NCI-H1105 treated with DMSO at 0.1 percent for 48 hours (cell line): ENCODE results near the gene ZNF366.

ENCODE experiments used
- DNase-seq: peaks from one replicate; lab custom pipeline; 2025; lab: John Stamatoyannopoulos, UW

Gene ZNF366

DNA sequence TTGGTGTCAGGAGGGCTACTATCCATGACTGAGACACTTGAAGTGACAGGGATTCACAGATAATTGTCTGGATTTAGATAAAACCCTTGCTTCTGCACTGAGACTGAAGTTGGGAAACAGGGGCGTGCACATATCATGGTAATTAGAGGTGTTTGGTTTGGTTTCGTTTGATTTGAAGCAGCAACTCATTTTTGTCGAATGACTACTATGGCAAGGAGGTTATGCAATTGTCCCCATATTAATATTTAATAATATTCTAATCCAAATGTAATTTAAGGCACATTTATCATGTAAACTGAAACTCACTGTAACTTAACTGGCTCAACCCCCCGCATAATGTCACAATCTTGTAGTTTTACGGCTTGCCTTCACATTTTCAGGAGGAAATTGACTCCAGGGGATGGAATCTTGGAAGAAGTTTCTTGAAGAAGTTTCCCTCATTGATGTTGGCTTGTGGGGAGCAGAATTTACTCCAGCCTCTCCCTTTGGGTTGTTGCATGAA lies 12.5 kb downstream of the ZNF366 start:
- no peak for DNase-seq

DNA sequence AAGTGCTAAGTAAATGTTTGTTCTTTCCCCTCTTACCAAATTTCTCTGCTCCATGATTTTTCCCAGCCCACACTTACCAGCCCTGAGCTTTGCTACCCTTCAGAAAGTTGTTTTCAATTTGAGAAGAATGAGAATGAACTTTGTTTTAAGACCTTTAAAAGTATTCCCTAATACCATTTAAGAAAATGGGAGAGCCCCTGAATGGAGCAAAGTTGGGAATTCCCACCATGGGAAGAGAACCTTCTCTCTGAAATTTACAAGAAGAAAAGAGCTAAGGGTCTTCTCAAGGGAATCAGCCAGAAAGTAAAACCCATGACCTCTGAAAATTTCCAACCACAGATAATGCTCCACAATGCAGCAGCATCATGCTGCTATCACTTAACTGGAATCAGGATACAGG lies 17.7 kb downstream of the ZNF366 start:
- DNase-seq: no peak

DNA sequence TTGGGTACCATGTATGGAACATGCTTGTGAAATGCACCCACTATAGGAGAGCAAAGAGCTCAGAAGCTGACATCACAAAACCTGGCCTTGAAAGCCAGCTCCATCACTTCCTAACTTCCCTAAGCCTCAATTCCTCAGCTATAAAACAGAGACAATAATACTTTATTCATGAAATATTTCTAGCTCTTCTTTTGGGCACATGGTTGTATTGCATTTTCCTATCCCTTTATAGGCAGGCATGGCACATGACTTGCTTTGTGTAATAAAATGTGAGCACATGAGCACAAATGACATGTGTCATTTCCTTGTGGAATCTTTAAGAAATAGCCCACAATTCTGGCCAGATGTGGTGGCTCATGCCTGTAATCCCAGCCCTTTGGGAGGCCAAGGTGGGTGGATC lies 18.5 kb downstream of the ZNF366 start:
- no peak for DNase-seq

DNA sequence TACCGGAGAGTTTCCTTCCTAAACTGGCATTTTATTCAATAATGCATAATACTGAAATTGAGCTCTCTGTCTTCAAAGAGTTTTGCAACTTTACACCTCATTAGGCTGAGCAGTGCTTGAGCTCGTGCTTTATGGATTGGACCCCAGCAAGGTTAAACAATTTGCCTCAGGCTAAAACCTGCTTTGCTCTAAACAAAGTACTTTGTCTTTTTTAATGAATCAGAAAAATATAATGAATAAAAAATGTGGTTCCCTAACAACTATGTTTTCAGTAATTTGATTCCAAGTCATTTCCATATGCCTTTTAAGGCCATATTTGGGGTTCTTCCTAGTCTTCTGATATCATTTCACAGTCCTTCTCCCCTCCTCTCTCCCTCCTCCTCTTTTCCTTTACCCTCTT lies 20.0 kb downstream of the ZNF366 start:
- no peak for DNase-seq

DNA sequence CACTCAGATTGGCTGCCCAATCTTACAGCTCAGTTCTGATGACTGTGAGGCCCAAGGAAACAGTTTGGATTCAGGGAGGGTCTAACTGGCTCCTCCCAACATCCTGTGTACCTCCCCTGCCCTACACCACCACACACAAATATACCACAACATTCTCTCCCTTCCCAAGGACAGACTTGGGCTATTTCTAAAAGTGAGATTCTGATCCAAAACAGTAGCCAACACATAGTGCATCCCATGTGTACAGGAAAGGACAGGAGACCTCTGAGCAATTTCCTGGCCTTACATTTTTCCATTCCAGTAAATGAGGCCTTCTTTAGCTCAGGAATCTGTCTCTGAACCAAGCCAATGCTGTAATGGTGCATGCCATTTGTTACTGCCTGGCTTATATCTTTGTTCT lies 20.8 kb downstream of the ZNF366 start:
- DNase-seq: no peak

DNA sequence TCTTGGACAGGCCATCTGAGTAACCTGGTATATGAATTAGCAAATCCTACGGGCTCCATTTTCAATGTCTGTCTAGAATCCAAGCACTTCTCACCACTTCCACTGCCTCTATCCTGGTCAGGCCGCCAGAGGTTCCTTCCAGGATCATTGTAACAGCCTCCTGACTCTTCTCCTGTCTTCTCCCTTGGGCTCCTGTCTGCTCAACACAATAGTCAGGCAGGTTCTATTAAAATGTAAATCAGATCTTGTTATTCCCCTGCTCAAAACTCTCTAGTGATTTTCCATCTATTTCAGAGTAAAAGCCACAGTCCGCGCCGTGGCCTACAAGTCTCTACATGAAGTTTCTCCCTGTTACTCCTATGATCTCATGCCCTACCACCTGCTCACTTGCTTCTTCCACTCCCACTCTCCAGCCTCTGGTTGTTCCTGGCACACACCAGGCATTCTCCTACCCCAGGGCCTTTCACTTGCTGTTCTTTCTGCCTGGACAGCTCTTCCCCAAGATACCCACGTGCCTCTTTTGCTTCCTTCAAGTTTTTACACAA lies 21.7 kb downstream of the ZNF366 start:
- no peak for DNase-seq

DNA sequence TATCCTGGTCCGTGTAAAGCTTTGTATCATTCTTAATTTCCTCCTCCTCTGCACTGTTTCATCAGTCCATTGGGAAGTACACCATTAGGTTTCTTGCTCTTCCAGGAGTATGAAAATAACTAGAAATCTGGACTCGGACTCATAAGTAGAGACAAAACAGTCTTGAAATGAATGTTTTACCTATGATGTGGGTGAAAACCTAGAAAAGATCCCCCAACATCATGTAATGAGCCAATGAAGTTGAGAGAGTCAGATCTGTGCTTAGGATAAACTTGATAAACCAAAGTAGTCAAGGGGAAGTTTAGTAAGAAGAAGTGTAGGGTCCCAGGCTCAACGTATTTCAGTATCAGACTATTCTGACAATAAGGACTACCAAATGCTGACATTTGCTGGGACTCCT lies 25.2 kb downstream of the ZNF366 start:
- DNase-seq: no peak

DNA sequence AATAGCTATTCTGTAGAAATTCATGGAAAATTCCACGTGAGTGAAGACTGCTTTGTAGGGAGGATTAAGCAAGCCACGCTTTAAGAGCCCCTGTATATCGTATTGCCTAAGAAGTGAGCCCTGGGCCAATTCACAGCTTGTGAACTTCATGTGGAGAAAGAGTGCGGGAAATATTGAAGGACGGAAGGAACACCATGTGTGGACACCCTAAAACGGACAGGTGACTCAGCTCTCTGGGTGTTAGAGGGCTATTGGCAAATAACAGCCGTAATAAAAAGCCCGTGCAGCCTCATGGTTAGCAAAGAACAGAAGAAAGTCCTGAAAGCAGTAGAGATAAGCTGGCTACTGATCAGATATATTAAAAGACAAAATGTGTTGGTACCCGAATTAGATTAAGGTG lies 26.4 kb downstream of the ZNF366 start:
- DNase-seq: no peak

DNA sequence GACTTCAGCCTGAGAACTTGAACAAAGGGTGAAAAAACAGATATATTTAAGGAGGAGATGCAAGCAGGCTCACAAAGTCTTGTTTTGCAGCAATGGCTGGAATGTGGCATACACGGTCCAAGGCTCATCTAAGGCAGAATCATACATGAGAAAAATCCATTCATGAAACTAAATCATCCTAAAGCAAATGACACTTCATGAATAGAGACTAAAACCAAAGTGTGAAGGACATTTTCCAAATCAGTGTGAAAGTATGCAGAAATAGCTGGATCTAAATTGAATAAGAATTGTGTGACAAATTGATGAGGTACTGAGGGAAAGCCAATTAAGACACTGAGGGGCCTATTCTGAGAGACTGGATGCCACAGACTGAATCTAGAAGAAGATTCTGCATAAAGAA lies 27.3 kb downstream of the ZNF366 start:
- DNase-seq: no peak

DNA sequence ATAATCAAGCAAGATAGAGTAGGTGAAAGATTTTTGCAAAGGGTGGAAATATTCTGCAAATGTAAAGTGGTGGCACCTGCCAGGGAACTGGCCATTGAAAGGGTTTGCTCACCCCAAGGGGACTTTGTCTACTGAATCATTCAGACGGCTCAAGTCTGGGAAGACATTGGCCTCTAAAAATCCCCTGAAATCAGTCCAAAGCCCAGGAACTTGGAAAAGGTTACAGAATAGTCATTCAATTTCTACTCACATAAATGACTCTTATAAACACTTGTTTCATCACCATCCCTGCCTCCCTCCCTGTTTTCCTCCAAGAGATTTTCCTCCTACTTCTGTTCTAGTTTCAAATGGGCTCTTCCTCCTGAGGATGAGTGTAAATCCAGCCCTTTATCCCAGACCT lies 28.5 kb downstream of the ZNF366 start:
- DNase-seq: no peak

DNA sequence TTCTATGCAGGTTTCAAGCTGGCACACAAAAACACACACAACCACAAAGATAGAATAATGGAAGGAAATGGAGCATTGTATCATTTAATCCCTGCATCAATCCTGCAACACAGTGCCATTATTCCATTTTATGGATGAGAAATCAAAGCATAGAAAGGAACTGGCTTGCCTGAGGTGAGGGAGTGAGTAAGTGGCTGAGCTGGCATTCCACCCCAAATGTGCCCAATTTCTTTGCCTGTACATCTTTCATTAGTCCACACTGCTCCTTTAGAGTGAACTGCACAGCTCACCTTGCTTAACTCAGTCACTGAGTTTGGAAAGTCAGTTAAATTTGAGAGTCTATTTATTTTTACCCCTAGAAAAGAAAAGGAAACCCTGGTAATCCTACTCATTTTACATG lies 28.9 kb downstream of the ZNF366 start:
- no peak for DNase-seq

DNA sequence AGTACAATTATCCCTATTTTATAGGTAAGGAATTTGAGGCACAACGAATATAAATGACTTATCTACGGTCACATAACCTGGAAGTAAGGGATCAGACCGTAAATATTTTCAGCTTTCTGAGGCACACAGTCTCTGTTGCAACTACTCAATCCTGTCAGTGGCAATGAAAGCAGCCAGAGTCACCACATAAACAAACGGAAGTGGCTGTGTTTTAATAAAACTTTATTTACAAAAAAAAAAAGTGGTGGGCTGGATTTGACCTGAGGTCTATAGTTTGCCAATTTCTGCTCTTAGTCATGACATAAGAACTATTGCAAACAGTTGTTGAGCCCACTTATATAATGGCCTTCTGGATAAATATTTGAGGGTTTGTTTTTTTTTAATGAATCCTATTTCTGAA lies 29.6 kb downstream of the ZNF366 start:
- DNase-seq: no peak

DNA sequence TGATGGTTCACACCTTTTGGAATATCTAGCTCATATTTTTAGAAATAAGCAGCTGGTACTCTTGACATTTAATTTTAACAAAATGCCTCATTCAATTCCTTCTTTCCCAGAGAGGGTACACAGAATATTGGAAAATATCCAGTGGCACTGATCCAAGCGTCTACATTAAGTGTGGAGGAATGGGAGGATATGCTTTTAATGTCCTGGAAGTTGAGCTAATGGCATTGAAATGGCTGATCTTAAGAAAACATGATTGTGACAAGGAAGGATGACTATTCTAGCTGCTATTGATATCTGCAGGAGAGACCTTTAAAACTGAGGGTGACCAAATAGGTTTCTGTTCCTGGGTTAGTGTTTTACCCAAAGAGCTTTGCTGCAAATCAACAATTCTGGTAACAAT lies 30.0 kb downstream of the ZNF366 start:
- no peak for DNase-seq

DNA sequence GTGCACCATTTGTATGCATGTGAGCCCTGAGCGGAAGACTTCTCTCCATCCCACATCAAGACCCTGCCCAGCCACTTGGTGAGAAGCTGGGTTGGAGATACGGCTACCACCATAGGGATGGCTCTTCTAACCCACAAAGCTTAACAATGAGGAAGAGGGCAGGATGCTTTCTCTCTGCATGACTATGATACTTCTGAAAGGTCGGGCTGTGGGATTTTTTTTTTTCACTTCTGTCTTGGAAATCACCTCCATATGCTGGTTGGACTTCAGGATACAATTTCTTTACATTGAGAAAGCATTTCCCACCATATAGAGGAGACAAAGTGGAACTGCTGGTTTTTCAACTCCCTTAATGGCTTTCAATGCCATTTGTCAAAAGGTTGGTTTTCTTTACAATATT lies 30.5 kb downstream of the ZNF366 start:
- no peak for DNase-seq

DNA sequence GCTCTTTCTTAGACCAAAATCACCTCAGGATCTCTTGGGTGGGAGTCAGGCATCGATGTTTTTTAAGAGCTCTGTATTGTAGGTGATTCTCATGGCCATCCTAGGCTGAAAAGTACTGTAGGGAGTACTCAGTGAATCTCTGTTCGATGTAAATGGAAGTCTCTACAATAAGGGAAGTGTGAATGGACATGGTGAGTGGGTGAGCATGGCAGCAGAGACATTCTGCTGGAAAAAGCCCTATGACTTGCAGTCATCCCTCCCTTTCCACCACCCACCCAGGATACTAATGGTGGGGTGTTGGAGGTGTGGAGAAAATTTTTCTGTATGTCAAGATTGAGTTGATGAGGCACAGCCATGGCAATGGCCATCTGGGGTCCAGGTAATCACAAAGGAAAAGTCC lies 30.9 kb downstream of the ZNF366 start:
- no peak for DNase-seq

DNA sequence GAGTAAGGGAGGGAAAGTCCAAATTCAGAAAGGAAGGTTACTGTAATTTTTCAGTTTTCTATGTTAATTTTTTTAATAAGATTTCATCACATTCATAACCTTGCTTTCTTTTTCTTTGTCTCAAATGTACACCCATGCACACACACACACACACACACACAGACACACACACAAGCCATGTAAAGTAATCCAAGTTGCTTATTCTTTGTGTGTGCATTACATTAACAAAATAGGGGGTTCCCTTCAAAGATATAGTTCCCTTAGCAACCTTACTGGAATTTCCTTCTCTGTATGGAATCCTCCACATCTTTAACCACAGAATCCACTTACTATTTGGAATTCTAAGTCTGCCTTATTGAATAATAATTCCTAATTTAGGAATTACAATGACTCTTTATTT lies 32.7 kb downstream of the ZNF366 start:
- DNase-seq: no peak

DNA sequence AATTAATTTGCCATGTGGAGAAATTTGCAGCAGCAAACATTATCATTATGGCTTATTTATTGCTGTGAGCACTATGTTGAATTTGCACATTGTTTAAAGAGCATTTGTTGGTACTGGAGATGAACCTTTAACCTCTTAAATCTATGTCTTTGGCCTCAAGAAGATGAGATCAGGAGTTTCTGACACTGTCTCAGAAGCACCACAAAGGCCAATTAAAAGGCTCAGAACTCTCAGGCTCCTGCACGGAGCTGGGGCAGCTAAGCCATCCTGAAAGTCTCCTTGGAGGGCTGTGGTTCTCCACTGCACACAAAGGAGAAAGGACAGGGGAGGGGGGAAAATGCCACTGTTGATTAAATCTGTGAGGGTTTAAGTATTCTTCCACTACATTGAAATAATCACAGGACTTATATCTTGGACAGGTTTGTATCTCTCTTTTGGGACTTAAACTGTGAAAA lies 33.1 kb downstream of the ZNF366 start:
- no peak for DNase-seq

DNA sequence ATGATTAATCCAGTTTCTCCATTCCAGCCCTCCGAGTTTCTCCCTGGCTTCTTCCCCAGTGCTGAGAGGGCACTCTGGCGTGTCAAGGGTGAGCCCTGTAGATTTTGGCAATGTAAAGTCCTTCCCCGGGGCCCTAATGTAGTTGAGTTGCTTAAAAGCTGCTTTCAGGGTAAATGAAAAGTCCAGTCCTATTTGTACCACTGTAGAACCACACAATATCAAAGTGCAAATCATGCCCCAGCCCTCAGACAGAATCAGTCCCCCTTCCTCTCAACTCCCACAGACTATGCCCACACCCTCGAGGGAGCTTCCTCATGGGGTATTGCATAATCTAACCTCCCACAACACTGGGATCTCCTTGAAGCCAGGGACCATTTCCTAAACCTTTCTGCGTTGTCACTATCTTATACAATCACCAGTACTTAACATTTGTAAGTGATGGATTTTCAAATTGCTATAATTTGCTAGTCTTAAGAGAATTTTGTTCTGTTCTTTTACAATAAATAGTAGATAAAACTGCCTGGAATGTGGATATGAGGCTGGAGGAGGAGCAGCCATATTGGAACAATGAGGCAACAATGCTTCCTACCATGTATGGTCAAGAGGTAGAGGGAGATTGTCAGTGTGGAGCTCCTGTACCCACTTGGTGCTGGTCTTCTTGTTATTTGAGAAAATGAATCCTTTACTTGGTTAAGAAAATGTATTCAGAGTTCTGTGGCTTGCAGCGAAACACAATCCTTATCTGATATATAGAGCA lies 34.4 kb downstream of the ZNF366 start:
- no peak for DNase-seq

DNA sequence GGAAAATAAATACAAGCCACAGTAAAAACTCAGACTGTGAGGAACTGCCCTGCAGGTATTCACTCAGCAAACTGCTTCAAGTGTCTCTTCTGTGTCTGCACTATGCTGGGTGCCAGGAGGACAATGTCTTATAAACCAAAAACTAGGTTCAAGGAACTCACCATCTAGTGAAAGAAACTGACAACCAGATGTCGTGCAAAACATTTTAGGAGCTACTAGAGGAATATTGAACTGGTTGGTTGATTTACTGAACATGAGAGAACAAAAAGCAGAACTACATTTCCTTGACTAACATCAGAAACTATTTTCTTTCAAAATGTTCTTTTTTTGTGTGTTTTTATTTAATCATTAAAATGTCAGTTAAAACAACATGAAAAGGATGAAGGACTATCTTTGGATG lies 35.2 kb downstream of the ZNF366 start:
- DNase-seq: no peak

DNA sequence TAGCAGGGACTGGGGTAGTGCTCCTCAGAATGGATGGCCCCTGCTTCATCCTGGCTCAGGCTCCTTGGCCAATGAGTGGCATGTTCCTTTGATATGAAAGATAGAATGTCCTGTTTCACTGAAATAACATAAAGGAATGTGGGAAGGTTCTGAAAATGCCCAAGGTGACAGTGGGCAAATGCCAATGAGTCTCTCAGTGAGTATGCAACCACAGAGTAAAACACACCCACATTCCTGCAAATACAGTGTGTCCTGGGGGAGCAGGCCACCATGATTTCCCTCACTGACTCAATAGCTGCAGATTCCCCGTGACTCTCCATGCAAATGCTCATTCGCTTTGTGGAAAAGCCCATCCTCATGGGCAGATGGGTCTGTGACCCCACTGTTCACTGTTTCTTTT lies 36.4 kb downstream of the ZNF366 start:
- no peak for DNase-seq

DNA sequence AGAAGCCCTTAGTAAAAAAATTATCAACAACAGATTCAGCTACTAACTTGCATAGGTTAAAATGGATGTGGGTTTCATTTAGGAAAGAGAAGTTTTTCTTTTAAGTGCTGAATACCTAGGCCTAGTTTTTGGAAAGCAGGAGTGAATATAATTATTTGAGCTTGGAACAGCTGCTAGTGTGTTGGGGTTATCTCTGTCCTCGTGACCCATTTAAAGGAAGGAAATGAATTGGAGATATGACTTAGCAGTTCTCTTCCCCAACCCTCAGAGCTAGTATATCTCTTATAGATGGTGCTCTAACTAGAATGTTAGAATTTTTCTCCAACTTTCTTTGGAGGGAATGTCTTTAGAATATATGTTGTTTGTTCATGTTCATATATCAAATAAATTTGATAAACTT lies 38.6 kb downstream of the ZNF366 start:
- no peak for DNase-seq

DNA sequence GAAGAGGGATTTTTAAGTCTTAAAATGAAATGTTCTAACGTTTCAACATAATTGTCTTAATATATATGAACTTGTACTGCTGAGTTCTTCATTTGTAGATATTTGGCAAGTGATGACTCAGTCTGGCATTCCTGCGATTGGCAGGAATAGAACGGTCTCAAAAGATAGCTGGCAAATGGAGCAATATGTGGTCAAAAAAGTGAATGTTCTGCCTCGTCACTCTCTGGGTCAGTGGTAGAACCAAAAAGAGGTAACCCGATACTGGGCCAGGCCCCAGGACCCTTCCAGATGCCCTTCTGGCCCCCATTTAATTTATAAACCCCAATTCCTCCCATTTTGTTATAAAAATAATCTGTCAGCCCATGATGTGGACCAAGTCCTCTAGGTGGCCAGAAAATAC lies 39.2 kb downstream of the ZNF366 start:
- DNase-seq: no peak

DNA sequence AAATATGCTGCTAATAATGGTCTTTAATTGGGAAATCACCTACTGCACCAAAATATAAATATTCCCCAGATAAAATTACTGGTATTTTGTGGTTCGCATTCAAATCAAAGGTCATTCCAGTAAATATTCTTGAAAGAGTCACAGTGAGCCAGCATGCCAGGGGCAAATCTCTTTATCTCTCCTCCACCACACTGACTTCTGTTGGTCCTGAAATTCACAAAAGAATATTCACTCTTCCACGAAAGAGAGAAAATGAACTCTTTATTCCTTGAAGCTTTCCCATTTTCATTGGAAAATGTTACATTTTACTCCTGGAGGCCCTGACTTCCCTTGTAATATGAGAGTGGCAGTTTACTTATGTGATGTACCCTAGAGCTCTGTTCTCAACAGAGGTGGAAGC lies 39.7 kb downstream of the ZNF366 start:
- DNase-seq: no peak
